GM19240 (cell line): ENCODE results near the gene TRANK1.
"Not testable (repeated sequence)": the region's sequence is repeated elsewhere in the genome, so short reads cannot be mapped to it uniquely, and the experiment has no call there.

Experiments used
- DNase-seq: peaks from one replicate; pipeline ENCODE4 v3.0.0; 2011; ENCODE audit warnings: low spot score; ENCODE audit not compliant: insufficient read length

TRANK1 gene

DNA sequence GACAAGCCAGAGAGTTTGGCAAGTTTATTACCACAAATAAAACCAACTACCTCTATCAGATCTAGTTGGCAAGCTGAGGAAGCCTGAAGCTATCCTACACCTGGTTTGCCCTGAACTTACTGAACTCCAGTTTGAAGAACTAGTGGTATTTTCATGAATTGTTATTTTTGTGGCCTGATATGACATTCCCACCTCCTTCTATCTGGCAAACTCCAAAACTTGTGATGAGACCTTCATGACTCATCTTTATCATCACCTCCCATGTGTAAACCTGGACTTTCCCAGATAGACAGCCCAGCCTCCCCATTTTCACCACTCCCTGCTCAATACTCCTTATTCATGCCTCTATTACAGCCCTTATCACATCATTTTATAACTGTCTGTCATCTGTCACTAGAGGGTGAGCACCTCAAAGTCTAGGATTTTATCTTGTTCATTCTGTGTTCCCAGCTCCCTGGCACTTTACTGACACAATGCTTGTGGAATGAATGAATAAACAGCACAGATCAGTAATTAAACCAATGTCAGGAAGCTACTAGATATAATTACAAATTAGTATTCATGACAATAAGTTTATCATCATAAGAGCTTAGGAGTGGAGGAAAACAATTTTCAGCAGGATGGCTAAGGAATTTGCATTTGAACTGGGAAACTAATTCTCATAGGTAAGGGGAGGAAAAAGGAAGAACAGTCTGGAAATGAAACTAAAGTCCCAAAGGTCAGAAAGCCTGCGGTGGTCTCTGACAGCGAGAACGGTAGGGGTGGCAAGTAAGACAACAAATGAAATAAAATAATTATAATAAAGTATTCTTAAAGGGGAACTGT, 13.2 kb upstream of the TRANK1 start:
- no peak for DNase-seq

DNA sequence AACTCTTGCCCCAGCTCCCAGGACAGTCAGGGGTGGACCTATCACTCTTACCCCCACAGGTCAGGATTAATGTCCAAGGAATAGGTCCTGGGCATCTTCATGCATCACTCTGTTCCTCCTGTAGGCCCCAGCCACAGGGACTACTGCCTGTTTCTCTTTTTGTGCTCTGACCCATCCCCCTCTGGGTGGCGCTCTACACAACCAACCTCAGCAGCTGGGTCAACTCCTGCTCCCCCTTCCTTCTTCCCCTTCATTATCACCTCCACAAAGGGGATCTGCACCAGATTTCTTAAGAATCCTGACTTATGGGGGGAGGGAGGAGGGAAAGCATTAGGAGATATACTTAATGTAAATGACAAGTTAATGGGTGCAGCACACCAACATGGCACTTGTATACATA, 12.2 kb upstream of the TRANK1 start:
- no peak for DNase-seq

DNA sequence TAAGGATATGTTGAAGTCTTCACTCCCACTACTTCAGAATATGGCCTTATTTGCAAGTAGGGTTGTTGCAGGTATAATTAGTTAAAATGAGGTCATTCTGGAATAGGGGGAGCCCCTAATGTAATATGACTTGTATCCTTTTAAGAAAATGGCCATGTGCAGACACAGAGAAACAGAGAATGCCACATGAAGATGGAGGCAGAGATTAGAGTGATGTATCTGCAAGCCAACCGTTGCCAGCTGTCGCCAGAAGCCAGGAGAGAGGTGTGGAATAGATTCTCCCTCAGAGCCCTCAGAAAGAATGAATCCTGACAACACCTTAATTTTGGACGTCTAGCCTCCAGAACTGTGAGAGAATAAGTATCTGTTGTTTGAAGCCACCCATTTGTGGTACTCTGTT, 11.3 kb upstream of the TRANK1 start:
- DNase-seq: no peak

DNA sequence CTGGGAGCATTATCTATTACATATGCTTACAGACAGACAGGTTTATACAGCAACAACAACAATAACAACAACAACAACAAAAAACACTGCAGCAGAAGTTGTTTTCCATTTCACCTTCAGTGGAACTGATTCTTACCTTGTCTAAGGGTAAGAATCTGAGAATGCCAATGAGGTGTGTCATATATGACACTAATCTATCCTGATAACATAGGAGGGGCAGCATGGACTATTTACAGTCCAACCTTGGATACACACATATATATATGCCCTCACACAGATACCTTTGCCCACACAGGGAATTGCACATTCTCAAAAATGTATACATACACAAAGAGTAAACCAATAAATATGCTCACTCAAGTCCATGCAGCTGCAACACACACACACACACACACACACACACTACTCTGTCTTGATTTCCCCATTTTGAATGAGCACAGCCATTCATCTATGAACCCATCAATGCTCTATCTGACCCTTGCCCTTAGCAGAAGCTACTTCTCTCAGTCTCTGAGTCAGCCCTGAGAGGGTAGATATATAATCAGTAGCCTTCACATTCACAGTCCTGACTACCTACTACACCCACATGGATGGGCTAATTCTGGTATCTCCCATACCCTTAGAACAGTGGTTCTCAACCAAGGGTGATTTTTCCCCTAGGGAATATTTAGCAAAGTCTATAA, 9.7 kb upstream of the TRANK1 start:
- no peak for DNase-seq

DNA sequence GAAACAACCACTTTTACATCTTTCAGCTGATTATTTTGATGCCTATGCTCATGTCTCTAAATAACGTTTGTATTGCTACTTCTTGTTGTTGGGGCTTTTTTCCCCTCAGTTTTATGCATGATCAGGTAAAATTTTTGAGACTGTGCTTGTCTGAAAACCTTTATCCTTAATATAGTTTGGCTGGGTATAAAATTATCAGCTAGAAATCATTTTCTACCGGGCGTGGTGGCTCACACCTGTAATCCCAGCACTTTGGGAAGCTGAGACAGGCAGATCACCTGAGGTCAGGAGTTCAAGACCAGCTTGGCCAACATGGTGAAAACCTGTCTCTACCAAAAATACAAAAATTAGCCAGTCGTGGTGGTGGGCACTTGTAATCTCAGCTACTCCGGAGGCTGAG, 3.0 kb upstream of the TRANK1 start:
- not testable (repeated sequence) for DNase-seq

DNA sequence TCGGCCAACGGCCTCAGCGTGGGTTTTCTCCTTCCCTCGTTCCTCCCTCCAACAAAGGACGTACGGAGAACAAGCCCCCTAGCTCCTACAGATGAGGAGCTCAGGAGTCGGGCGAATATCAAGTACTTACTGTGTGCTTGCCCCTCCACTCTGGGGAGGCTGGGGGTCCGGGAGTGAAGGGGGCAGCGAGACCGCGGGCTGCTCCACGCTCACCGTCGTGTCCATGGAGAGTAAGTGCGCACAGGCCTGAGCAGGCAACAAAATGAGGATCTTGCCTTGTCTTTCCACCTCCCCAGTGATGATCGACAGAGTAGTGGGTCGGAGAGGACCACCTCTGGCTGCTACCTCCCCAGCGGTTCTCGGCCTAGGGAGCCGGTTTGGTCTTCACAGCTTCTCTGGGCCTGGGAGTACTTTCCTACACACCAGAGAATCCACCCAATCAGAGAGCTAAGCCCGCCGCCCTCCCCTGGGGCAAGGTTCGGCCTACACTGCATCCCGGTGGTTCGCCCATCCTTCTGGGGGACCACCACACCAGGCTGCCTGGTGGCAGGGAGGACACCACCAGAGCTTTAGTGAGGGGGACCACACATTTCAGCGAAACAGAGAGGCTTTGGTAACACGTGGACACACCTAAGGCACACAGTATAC, 603 bp upstream of the TRANK1 start:
- DNase-seq: no peak

DNA sequence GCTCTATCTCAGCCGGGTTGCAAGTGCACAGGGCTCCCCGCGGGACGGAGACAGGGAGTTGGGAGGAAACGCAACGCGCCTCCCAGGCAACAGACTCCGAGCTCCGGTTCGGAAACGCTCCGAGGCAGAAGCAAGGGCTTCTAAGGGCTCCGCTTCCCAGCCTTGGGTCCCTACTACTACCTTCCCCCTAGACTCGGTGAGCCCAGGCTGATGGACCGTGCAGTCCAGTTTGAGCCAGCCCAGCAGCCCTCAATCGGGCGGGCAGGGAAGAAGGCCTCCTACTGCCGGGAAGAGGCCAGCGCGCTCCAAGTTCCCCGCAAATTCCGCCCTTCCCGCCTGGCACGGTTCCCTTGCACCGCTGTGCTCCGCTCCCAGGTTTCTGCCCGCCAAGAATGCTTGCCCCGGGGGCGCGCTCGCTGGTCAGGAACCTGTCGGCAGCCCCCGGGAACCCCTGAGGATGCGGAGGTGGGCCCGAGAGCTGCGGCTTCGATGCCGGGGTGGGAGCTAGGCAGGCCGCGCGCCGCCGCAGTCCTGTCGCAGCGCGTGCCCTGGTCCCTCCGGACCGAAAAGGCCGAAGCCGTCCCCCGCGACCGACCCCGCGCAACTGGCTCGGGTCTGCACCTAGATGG, 728 bp downstream of the TRANK1 start:
- DNase-seq: peak; percentile 32

DNA sequence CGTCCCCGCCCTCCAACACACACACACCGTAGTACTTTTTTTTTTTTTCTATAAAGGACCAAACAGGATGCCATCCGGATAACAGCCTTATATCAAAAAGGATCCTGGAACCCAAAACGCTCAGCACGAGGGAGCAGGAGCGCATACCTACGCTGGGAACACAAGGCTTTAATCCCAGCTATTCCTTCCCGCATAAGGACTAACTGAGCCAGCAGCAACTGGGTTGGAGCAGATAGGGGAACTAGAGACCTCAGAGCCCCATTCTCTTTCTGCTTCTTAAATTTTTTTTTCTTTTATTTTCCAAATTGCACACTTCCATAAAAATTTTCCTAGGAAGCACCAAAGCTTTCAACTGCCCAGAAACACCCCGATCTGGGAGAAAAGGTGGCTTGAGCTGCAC, 1.3 kb downstream of the TRANK1 start:
- DNase-seq: no peak

DNA sequence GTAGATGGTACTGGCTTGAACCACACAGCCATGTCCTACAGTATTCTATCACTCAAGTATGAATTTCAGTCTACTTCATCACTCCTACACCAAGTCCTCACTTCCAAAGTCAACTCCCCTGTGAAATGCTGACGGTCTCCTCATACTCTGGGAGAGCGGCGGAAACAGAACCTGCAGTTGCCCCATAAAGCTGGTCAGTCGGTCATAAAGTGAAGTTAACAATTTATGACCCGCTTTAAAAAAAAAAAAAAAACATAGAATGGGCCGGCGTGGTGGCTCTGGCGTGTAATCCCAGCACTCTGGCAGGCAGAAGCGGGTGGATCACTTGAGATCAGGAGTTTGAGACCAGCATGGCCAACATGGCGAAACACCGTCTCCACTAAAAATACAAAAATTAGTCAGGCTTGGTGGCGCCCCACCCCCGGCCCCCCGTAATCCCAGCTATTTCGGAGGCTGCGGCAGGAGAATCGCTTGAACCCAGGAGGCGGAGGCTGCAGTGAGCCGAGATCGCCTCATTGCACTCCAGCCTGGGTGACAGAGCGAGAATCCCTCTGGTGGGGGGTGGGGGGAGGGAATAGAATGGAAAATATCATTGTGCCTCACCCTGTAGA, 2.1 kb downstream of the TRANK1 start:
- DNase-seq: no peak

DNA sequence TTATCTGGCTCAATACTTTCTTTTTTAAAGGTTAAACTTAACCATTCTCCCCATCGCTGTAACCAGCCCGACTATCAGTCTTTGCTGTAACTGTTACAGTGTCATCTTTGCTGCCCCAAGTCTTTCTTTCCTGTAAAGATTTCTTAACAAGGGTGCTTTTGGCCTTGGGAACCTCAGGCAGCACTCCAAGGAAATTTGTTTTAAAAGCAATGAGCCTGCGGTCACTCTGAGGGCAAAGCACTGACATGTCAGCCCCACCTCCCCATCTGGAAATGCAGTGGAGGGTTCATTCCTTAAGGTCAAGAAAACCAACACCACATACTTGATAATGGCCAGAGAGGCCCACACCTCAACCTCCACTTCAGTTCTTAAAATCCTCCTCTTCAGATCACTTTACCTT, 3.2 kb downstream of the TRANK1 start:
- DNase-seq: no peak

DNA sequence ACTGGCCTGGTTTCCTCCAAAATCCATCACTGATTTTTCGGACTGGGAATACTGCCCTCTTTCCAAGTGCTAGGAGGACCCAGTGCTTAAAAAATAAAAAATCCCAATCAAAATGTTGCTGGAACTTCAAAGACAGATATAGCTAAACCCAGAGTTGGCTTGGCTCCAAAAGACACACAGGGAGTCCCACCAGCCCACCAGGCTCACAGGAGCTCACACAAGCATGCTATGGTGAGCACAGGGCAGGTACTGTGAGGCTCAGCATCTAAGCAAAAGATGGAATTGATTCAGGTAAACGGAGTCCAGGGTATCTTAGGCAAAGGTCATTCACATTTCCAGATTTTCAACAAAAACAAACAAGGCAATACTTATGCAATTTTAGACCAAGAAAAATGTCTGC, 3.7 kb downstream of the TRANK1 start:
- no peak for DNase-seq

DNA sequence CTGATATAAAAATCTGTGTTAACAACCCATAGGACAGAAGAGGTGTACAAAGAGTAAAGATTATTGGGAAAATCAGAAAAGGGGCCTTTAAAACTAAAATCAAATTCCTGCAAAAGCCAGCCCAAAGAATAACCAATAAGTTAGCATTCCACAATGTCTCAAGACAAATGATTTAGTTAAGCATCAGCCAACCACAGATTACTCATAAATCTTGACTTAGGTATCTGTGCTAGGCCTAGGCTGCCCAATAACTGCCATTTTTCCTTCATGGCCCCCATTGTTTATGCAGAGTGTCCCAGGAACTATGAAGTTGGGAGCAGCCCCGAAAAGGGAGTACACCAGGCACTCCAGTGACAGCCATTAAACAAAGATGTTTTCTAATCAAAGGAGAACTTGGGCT, 7.4 kb downstream of the TRANK1 start:
- no peak for DNase-seq

DNA sequence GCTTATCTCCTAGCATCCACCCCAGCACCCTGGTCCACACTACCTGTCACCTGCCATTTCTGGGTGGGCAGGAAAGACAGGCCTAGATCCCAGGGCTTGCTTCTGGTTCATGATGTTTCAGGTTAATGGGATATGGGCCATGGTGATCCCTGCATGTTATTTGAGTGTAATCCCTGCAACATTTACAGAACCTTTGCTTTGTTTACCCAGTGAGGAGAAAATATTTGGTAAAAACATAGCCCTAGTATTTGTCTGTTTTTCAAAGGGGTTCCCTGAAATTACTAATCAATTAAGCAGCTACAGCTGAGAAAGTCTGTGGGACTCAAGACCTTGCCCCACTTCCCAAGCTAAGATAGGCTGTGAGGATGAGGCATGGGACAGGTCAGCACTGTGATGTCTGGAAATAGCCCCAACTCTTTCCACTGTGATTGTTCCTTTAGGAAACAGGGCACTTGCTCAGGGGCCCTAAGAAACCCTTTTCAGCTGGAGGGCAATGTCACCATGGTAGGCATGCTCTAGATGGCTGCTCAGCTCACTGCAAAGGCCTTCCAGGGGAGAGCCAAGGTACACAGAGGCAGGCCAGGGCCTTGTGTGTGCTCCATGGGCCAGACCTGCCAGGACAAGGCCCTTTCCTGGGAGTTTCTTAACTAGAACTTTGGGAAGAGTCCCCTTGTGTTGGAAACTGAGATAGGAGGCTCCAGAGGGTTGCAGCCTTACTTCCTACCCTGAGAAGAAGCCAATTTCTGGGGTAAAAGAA, 11.1 kb downstream of the TRANK1 start:
- DNase-seq: no peak

DNA sequence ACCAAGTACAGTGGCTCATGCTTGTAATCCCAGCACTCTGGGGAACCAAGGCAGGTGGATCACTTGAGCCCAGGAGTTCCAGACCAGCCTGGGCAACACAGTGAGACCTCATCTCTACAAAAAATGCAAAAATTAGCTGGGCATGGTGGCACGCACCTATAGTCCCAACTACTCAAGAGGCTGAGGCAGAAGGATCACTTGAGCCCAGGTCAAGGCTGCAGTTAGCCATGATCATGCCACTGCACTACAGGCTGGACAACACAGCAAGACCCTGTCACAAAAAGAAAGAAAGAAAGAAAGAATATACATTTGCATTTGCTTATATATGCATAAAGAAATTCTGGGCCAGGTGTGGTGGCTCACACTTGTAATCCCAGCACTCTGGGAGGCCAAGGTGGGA, 13.4 kb downstream of the TRANK1 start:
- DNase-seq: not testable (repeated sequence)

DNA sequence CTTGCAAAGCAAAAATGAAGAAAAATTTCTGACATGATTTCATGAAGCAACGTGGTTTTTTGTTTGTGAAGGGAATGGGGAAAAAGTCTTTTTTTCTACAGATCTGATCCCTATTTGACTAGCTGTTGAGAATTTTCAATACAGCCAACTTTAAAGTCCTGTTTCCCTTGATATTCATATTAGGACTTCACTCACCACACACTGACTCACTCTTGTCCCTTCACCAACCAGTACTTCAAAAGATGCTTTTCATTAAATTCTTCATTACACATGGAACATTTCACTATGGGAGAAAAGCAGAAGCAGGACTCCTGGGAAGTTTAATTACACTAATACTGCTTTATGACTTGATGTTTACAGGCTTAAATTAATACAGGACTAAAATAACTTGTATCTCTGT, 16.6 kb downstream of the TRANK1 start:
- no peak for DNase-seq

DNA sequence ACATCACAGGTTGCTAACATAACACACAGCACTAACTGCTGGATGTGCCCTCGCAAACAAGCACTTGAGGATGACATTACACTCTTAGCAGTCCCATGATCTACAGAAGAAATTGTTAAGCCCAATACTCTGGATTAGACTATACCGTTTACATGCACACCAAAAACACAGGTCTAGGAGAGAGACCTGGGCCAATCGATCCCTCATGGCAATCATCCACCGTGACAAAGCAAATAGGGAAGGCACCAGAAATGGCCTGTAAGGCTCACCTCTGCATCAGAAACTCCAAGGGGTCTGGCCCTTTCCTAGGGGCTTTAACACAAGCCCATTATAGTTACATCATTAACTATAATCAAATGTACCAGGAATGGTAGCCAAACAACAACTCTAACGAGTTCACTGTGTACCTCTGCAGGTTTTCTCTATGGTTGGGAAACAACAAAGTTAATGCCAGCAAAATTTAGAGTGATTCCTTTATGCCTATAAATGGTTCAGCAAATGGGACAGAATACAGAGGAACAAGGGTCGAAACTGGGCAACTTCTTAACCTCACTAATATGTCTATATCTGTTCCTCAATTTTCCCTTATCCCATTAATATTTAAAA, 18.5 kb downstream of the TRANK1 start:
- DNase-seq: no peak

DNA sequence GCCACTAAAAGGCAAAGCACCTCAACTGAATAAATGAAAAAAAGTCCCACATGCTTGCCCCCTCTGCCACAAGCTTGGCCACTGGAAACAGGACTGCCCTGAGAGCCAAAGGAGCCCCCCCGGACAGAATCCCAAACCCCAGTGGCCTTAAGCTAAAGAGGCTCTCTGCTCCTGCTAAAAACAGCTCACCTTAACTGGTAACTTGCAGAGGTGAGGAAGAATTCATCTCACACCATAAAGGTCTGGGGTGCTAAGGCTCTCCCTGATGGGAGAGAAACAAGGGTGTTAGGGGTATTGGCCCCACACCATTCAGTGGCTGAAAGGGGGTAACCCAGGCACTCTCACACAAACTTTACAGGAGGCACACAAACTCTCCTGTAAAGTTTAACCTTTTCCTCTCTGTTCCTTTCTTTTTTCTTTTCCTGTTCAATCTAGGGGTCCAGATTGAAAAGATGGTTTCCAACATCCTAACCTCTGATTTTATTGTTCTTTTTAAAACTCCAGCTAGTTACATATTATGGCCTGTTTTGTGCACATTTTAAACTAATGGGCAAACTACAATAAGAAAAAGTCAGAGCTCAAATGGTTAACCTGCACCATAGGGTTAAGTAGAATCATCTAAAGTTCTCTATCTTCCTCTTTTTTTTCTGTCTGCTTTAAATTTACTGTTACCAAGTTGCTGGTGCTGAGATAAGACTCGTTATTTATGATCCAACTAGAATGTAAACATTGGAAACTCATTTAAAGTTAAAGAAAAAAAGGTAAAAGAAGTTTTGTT, 19.9 kb downstream of the TRANK1 start:
- DNase-seq: no peak

DNA sequence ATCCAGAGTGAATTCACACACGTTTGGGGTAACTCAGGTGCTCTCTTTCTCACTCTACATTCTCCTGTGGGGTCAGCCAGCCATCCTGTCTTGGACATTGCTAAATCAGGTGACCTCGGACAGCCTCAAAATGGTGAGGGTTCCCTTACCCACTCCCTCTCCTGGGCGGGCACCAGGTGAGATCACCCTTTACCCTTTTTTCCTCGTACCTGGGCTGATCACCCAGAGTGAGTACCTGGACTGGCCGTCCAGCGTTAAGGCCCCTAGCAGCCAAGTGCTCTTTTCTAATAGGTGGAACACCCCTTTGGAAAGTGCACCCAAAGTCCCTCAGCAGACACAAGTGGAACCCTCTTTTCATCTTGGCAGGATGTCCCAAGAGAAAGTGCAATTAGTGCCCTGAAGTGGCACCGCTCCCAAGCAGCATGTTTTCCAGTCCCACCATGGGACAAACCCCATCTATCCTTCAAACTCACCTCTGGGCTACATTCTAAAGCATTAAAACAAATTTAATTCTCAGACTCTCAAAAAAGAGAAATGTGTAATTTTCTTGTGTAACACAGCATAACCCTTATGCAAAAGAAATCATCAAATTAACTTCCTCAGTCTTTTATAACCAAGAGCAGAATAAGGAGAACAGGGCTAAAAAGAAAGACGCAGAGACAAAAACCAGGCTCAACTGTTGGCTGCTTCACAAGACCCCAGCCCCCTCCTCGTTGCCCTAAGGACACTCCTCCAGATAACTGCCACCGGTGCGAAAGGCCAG, 20.7 kb downstream of the TRANK1 start:
- no peak for DNase-seq

DNA sequence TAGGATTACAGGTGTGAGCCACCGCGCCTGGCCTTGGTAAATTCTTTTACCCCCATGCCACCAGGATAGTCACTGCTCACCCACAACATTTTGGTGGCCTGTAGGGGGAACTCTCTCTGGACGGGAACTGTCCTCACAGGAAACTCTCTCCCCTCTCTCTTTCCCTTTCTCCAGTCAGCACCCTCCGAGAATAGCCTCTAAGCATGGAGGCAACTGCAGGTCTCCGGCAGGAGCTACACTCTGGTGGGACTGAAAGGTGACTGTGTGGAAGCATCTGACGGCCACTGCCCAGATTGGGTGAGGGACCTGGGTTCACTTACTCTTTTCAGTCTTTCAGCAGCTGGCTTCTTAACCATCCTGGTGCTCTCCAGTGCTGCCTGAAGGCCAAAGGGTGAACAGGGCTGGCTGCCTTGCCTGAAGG, 21.3 kb downstream of the TRANK1 start:
- DNase-seq: no peak
